Stimulated activated CD8-positive, alpha-beta memory T cell treated with anti-CD3 and anti-CD28 coated beads, Interleukin-15, amount 100 ng/mL, for 48 hours (primary cell): ENCODE measurements around the gene ZNF536.

Source experiments
- DNase-seq, 2 donors: peaks; one replicate each; pipeline ENCODE4 v3.0.0-alpha.2; 2020; ENCODE audit warnings: low read depth in 2 of 2

The ZNF536 gene

DNA sequence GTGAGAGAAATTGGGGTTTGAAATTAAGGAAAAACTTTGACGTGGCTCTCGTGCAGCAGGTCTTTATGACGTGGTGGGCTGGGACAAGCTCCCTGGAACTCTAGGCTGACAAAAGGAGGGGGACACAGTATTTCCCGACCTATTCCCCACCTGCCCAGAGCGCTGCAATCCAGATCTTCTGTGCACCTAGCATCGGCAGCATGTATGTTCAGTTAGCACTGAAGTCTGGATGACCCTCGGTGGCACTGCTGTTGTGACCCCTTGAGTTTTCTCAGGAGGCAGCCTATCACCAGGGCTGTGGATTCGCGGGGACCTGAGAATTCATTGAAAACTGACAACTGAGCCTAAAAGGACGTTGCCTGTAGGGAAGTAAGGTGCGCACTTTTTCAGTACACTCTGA lies 9.1 kb upstream of the ZNF536 start:
- no peak for DNase-seq

DNA sequence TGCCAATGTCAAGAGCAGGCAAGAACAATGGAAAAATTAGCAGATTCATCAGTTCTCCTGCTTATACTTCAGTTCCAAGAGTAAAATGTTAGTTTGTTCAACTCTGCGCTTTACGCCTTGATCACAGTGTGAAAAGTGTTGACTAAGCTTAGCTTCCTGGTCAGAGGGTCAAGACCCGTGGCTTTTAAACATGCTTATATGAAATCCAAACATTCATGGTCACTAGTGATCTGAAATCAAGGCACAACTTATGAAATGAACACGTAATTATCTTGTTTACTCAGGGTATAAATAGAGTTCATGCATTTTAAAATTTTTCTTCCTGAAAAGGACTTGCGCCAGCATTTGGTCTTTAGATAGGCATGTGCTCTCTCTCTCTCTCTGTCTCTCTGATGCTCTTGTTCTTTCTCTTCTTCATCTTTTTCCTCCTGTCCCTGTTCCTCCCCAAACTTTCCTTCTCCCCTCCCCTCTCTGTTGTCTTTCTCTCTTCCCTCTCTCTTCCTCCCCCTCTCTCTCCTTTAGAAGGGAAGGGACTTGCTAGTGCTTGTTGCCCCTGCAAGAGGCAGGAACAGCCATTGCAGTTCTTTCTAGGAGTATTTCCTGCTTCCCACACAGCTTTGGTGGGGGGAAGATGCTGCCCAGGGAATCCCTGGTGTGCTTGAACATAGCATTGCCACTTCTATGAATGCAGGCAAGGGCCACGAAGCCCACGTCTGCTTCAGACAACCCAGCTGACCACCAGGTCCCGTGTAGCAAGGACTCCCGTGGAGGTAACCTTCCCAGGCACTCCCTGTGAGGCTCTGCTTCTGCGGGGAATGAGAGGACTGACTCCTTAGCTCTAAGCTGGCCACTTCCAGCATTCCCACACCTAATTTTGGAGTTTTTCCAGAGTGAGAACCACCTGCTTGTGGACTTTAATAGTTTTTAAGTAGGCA lies 7.1 kb upstream of the ZNF536 start:
- DNase-seq: no peak

DNA sequence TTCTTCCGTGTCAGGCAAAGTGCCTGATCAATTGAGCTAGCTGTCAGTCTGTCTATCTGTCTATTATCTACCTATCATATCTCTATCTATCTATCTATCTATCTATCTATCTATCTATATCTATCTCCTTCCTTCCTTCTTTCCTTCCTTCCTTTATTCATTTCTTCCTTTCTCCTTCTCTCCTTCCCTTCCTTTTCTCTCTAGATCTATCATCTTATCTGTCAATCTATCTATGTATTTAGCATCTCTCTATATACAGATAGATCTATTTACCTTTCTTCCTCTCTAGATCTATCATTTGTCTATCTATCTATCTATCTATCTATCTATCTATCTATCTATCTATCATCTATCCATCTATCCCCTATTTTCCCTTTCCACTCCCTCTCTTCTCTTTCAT lies 5.9 kb upstream of the ZNF536 start:
- DNase-seq: no peak

DNA sequence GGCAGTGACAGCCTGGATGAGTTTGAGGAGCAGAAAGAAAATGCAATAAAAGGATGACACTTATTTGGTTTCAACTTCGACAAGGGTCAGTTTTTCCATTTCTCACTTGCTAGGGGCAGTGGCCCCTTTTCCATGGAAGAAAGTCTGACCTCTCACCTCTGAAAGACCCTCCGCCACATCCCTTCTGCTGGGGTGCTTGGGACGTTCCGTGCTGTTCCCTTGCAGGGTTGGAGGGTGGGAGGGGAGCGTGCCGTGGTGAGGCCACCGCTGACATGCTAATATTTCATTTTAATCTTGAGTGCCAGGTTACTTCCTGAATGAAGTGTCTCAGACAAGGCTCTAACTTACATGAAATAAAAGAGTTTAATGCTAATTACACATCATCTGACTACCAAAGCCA lies 5.2 kb upstream of the ZNF536 start:
- no peak for DNase-seq

DNA sequence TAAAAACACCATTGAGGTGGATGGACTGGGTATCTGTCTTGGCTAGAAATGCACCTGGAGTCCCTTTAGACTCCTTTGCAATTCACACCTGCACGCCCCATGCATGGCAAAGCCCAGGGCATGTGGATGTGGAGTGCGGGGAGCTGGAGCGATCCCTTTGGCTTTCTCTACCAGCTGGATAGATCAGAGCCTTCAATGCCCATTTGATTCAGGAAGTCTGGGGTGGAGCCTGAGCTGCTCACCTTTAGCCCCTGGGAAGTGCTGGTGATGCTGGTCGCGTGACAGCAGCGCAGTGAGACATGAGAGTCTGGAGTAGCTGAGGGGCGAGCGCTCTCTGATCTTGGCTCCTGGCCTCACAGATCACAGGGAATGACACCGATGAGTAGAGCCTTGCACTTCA lies 4.8 kb upstream of the ZNF536 start:
- no peak for DNase-seq

DNA sequence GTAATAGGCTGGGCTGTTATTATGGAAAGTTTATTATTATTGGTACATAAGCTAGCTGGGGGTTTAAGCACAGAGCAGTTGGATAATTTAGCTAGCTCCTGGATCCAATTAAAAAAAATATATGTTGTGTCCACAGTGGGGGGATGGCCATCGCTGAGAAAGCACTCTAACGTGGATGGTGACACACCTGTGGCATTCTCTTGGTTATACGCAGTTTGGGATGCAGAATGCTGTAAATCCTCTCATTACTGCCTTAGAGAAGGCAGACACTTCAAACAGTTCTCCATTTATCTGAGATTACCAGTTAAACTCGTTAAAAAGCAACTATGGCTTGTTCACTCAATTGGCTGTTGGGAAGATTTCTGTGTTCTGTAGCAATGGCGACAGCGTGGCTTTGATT lies 2.4 kb upstream of the ZNF536 start:
- no peak for DNase-seq

DNA sequence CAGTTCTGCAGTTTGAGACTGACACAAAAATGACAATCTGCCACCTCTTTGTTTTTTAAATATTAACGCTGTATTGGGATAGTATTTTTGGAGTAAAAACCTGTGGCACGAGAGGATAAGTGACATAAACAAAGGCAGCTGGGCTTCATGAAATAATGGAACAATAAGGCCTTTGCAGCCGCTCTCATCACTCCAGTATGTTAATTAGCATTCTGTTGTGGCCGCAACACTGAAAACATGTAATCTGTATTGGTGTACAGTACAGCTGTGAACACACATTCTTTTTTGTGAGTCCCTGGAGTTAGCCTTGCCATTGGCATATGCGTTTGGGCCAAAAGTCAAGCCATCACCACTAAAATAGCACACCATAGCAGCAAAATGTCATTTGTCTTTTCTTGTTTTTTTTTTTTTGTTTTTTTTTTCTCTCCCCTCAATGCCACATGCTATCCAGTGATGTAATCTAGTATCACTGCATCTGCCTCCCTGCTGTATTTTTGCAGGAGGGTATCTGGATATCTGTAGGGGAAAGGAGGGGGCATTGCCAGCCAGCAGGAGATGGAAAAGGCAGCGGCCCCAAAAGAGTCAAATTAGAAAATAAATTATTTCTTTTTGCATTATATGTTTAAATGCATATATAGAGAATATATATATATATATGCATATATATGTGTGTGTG lies 885 bp upstream of the ZNF536 start:
- no peak for DNase-seq

DNA sequence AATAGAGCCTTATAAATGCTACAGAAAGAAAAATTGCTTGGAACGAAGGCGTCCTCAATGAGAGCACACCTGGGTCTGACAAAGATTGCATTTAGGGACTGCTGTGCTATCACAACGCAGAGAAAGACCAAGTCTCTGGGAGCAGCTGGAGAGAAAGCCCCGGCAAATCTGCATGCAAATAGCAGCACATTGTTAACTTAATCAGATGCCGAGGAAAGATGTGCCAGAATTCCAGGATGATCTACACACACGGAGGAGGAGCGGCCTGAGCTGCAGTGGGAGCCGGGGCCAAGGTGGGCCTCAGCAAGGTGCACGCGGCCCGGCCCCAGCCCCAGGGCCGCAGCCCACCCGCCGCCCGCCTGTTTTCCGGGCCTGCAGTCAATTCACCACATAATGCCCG lies 1.4 kb downstream of the ZNF536 start:
- no peak for DNase-seq

DNA sequence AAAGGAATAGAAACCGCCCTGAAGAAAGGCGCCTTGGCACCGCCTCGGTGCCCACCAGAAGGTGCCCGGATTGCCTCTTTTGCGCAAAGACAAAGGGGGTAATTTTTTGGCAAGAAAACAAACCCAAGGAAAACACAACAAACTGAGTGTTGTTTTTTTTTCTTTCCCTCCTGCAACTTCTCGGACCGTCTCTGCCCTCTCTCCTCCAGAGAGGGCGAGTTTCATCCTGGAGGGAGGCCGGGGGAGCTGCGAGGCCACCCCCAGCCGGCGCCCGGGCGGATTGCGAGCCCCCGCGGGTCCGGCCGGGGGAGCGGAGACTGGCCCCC lies 2.3 kb downstream of the ZNF536 start:
- DNase-seq: no peak

DNA sequence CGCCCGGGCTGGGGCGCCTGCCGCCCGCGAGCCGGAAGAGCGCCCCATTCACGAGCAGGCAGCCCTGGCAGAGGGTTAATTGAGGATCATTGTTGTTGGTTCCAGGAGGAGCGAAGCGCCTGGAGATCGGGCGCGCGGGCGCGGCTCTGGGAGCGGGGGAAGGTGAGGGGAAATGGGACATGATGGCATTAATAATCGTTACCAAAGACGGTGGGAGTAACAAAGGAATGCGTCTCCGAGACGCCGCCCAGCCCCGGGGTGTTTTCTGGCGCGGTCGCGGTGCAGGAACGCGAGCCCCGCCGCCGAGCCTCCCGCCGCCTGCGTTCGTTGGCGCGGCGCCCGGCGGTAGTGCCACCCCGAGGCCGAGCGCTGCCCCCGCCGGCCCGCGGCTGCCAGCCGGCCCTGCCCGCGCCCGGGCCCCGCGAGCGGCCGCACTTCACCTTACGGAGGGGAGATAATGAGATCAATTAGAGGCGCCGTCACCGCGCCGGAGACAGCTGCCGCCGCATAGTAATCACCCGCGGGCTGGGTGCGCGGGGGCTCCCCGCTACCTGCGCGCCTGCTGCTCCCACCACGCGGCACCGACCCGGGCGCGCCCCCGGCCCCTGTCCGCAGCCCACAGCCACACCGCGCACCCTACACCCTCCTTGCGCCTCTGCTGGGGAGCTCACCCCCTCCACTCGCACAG lies 2.8 kb downstream of the ZNF536 start:
- DNase-seq: no peak

DNA sequence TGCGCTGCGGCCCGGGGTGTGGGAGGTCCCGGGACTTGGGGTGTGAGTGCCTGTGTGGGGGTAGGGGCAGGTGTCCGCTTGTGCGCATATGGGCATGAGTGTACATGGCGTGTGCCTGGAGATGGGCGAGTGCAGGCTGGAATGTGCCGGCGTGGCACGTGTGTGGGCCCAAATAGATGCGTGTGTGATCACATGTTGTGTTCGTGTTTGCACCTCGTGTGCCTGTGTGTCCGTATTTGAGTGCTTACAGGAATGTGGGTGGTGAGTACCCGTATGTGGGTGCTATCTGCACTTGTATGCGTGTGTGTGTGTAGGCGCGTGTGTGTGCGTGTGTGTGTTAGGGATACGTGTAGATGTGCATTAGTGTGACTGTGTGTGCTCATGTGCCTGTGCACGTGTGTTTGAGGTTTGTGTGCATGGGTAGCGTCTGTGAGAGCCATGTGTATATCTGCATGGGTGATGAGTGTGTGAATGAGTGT lies 3.4 kb downstream of the ZNF536 start:
- no peak for DNase-seq

DNA sequence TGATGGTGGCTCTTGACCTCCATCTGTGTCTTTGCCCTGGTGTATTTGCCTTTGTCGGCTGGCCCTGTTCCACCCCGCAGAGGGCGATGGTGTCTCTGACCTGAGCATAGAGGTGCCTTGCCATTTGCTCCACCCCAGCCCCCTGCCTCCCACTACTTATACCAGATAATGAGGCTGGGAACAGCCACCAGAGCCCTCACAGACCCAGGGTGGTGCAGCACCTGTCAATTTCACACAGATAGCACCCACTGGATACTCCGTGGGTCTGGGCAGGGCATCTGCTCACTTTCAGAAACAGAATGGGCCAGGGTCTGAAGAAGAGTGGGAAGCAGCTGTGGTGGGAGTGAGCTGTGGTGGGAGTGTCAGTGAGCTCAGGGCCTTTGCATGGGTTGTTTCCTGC lies 4.1 kb downstream of the ZNF536 start:
- no peak for DNase-seq

DNA sequence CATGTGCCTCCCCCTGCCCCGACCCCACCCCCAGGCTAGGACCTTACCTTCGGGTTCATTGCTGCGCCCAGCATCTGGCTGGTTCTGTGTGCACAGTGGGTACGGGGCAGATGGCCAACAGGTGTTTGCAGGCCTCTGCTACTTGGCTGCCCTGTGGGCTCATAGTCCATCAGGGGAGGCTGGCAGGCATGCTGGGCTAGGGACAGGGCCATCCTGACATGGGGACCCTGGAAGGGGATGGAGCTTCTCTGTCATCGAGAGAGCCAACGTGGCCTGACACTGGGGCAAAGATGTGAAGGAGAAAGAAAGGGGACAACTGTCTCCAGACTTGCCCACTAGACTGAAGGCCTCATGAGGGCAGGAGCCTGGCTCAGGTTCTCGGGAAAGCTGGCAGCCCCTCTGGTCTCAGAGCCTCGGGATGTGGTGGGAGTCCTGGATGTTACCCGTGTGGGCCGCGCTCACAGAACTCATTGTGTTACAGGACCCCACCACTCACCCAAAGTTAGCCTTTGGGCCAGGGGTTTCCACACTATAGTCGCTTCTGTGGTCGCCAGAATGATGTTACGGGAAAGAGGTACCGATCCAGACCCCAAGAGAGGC lies 4.7 kb downstream of the ZNF536 start:
- DNase-seq: no peak

DNA sequence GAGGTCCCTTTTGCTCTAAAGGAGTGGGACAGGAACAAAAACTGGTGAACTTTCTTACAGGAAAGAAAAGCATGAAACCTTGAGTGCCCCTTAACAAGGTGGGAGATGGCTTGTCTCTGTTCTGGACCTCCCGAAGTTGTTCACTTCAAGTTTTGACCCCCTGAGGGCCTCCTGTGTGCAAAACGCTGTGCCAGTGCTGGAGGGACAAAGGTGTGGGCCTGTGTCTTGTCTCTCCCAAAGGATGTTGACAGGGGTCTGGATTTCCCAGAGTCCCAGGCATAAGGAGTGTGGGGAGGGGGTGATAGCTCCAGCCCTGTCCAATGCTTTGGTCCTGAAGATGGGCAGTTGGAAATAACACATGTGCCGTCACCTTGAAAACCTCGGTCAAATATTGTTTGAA lies 6.5 kb downstream of the ZNF536 start:
- DNase-seq: no peak

DNA sequence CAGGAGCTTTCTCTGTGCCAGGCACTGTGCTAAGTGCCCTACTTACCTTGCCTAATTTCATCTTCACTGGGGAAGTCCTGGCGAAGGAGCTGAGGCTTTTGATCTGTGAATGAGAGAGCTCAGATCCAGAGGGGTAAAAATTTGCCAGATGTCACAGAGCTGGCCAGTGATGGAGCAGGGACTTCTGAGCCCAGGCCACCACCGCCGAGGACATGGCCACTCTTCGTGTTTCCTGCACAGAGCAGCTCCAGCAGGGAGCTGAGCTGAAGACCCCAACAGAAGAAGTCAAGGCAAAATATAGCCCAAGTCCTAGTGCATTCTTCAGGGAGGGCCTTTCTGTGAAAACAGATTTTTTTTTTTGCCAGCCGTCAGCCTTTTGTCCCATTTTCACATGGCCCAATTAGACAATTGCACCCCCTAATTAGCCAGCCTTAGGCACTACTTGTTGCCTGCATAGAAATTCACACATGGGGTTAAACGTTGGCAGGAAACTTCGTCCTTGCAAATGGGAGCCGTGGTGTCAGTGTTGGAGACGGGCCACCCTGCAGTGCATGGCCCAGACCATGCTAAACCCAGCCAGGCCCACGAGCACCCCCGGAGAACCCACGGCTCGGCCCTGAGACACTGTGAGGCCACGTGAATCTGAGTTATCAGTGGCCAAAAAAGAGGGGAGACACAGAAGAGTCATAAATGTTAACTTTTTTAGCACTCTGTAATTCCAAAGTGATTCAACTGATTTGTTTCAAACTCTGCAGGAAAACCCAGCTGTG lies 7.8 kb downstream of the ZNF536 start:
- no peak for DNase-seq

DNA sequence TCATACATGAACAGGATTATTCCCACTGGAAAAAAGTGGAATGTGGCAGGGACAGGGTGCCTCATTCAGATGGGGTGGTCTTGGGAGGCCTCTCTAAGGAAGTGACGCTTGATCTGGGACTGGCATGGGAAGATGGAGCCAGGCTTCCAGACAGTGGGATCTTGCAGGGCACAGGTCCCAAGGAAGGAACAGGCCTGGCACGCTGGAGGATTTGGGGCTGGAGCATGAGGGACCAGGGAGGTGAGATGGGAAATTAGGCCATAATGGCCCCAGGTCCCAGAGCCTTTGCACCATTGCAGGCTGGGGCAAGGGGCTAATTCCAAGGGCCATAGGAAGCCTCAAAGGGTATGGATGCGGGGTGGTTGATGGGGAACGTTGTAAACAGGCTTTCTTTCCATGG lies 9.2 kb downstream of the ZNF536 start:
- no peak for DNase-seq

DNA sequence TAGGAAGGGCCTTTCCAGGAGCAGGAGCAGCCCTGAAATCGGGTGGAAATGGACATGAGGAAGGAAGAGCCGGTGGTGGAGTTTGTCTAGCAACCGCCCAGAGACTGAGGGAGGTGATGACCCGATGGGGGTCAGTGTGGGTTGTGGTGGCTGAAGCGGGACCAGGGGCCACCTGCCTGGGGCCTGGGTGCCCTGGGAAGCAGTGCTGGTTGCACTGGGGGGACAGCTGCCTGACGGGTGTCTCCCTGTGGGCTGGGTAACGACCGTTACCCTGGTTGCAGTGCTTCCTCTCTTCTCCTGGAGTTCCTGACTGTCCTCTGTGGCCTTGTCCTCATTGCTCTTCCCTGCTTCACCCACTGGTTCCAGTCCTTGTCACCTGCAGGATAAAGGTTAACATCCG lies 13.0 kb downstream of the ZNF536 start:
- DNase-seq: no peak

DNA sequence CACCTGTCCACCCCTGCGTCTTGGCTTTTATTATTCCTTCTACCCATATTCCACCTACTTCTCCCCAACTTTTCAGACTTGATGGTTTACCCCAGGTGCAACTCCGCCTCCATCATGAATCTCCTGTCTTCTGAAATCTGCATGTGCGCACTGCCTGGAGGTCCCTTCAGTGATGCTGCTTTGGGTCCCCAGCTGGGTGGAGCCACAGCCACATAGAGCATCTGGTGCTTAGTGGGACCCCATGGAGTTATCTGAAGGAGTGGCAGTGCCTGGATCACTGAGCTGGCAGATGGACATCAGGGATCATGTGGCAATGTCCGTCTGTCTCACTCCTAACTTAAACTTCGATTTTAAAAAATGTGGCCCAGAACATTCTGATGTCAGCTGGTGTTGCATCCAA lies 13.5 kb downstream of the ZNF536 start:
- DNase-seq: no peak

DNA sequence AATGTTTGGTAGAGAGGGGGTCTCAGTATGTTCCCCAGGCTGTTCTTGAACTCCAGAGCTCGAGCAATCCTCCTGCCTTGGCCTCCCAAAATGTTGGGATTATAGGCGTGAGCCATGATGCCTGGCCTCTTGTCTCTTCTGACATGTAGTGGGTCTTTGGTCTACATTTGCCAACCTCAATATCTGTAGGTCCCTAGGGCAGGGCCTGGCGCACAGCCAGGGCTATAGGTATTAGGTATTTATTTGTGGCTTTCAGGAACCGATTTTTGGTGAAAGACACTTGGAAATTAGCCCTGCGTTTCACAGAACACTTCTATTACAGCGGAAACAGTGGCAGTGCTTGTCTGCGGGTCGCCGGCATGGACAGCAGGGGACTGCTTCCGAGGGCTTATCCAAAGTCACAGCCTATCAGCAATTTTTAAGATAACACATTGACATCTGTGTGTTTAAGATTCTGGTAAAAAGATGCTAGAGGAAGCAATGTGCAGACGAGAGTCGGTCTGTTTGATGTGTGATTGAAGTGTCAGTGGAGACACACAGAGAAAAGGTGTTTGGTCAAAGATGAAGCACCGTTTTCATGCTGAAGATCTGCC lies 14.5 kb downstream of the ZNF536 start:
- no peak for DNase-seq

DNA sequence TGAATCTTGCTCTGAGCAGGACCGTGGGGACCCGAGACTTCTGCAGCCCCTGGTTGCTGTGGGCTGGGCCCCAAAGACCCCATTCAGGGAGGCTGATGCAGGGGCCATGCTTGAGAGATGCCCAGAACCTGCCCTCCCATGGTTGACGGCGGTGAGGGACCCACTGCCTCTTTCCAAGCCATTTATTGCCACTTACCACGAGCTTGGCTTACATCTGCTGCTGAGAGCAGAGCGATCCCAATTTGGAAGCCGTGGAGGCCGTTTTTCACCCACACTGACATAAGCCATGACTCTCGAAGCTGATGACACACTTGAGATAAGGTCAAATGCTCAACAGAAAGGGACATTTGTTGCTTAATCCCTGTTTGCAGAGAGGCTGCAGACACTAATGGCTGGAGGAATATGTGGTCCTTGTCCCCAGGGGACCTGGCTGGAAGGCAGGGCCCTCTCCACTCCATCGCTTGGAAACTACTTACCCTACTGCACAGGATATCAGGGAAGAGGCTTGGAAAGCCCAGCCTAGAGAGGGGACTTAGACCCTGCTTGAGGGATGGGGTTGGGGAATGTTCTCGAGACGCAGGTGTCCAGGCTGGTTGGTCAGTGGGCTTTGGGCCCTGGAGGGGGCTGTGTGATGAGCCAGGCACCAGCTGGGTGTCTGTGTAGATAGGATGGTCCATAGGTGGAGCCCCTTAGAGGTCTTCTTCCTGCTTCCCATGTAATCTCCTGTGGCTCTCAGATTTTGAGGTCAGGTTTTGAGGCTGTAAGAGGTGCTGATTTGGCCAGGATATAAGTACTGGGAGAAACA lies 15.3 kb downstream of the ZNF536 start:
- no peak for DNase-seq
